Neural cell (in vitro differentiated cells): Measurements from ENCODE around the gene BCL11B. TPM values are rescaled to one million over a fixed set of nuclear protein-coding genes. Genes with fewer than 3 reads are reported as not detected.

Experiments
- H2AFZ ChIP-seq: fragments of 200-600, 300-800 bp; sonication (generic), shearing (Covaris generic); 2 replicates; pipeline ENCODE4 v1.6.0; 2014; ENCODE audit warnings: low read depth, mild to moderate bottlenecking, antibody characterized with exemption, low read length, moderate library complexity
- H3F3A ChIP-seq: fragments of 200-600 bp; shearing (Covaris generic); 2 replicates; pipeline ENCODE4 v1.6.1; 2016; ENCODE audit warnings: mild to moderate bottlenecking, moderate library complexity, mixed read lengths, antibody characterized with exemption, low read length; ENCODE audit not compliant: insufficient read depth, poor library complexity, severe bottlenecking
- H3K27ac ChIP-seq: fragments of 200-600, 300-800 bp; sonication (generic), shearing (Covaris generic); 2 replicates; pipeline ENCODE4 v1.5.1; 2014; ENCODE audit warnings: mild to moderate bottlenecking, low read length, moderate library complexity
- H3K27me3 ChIP-seq: fragments of 300-800, 200-600 bp; sonication (generic), shearing (Covaris generic); 2 replicates; pipeline ENCODE4 v1.6.0; 2014; ENCODE audit warnings: mild to moderate bottlenecking, low read depth, low read length, moderate library complexity; ENCODE audit not compliant: insufficient read depth
- H3K36me3 ChIP-seq: fragments of 300-800, 200-600 bp; sonication (generic), shearing (Covaris generic); 2 replicates; pipeline ENCODE4 v1.5.1; 2014; ENCODE audit warnings: mild to moderate bottlenecking, antibody characterized with exemption, low read length, moderate library complexity; ENCODE audit not compliant: insufficient read depth
- H3K4me2 ChIP-seq: fragments of 300-800, 200-600 bp; sonication (generic), shearing (Covaris generic); 2 replicates; pipeline ENCODE4 v1.6.0; 2014; ENCODE audit warnings: mild to moderate bottlenecking, low read length
- H3K4me3 ChIP-seq: fragments of 300-800, 200-600 bp; sonication (generic), shearing (Covaris generic); 2 replicates; pipeline ENCODE4 v1.5.1; 2014; ENCODE audit warnings: mild to moderate bottlenecking, low read length, moderate library complexity
- H3K79me2 ChIP-seq: fragments of 200-600 bp; shearing (Covaris generic); replicated peaks from 2 replicates; pipeline ENCODE4 v1.6.0; 2014; ENCODE audit warnings: mild to moderate bottlenecking, low read length, moderate library complexity; ENCODE audit not compliant: insufficient read depth
- H3K9ac ChIP-seq: fragments of 300-800, 200-600 bp; sonication (generic), shearing (Covaris generic); 2 replicates; pipeline ENCODE4 v1.6.1; 2016; ENCODE audit warnings: mild to moderate bottlenecking, low read length, mixed read lengths
- H3K9me2 ChIP-seq: fragments of 200-600 bp; shearing (Covaris generic); 2 replicates; pipeline ENCODE4 v1.6.1; 2016; ENCODE audit warnings: mild to moderate bottlenecking, low read length, mixed read lengths; ENCODE audit not compliant: insufficient read depth
- H3K9me3 ChIP-seq: fragments of 200-600, 300-800 bp; sonication (generic), shearing (Covaris generic); 2 replicates; pipeline ENCODE4 v1.6.1; 2016; ENCODE audit warnings: mild to moderate bottlenecking, mixed run types, low read length, moderate library complexity, mixed read lengths
- H4K20me1 ChIP-seq: fragments of 200-600 bp; shearing (Covaris generic); 2 replicates; pipeline ENCODE4 v1.6.1; 2016; ENCODE audit warnings: mild to moderate bottlenecking, mixed run types; ENCODE audit not compliant: insufficient read depth
- CTCF ChIP-seq: fragments of 450-650 bp; IDR thresholded peaks from 2 replicates; pipeline ENCODE4 v1.5.1; 2014; ENCODE audit warnings: antibody characterized with exemption, mild to moderate bottlenecking, moderate library complexity; ENCODE audit not compliant: poor library complexity, severe bottlenecking
- EP300 ChIP-seq: fragments of 450-650 bp; conservative IDR thresholded peaks from 2 replicates; pipeline ENCODE4 v1.6.1; 2014; ENCODE audit warnings: antibody characterized with exemption, mild to moderate bottlenecking, moderate library complexity; ENCODE audit not compliant: poor library complexity, severe bottlenecking
- EZH2 ChIP-seq: fragments of 200-600, 300-800 bp; shearing (Covaris generic), sonication (generic); IDR thresholded peaks from 2 replicates; pipeline ENCODE4 v1.6.1; 2014; ENCODE audit warnings: antibody characterized with exemption, low read length, borderline replicate concordance, mild to moderate bottlenecking; ENCODE audit not compliant: insufficient read depth, poor library complexity, severe bottlenecking
- MXI1 ChIP-seq: fragments of 450-650 bp; conservative IDR thresholded peaks from 2 replicates; pipeline ENCODE4 v1.6.1; 2014; ENCODE audit warnings: antibody characterized with exemption, mild to moderate bottlenecking; ENCODE audit not compliant: poor library complexity, severe bottlenecking
- POLR2AphosphoS5 ChIP-seq: IDR thresholded peaks from 2 replicates; pipeline ENCODE4 v1.6.1; 2012
- SMC3 ChIP-seq: fragments of 450-650 bp; conservative IDR thresholded peaks from 2 replicates; pipeline ENCODE4 v1.6.1; 2014; ENCODE audit warnings: antibody characterized with exemption, mild to moderate bottlenecking, moderate library complexity; ENCODE audit not compliant: poor library complexity
- TAF1 ChIP-seq: IDR thresholded peaks from 2 replicates; pipeline ENCODE4 v1.6.1; 2012; ENCODE audit warnings: low read depth
- polyA plus RNA-seq: library from polyadenylated mRNA; depleted of rRNA; stranded (reverse); fragments of >200 nt; gene quantifications from 2 replicates; pipeline ENCODE4 v1.2.3, GENCODE V29; 2014
- TF ChIP-seq, protein P1 (sequence below): IDR thresholded peaks from 2 replicates; pipeline ENCODE4 v1.6.1; 2012; ENCODE audit warnings: borderline replicate concordance

The BCL11B gene
- polyA plus RNA-seq, 1 donor from 2014 or later = 104 TPM

DNA sequence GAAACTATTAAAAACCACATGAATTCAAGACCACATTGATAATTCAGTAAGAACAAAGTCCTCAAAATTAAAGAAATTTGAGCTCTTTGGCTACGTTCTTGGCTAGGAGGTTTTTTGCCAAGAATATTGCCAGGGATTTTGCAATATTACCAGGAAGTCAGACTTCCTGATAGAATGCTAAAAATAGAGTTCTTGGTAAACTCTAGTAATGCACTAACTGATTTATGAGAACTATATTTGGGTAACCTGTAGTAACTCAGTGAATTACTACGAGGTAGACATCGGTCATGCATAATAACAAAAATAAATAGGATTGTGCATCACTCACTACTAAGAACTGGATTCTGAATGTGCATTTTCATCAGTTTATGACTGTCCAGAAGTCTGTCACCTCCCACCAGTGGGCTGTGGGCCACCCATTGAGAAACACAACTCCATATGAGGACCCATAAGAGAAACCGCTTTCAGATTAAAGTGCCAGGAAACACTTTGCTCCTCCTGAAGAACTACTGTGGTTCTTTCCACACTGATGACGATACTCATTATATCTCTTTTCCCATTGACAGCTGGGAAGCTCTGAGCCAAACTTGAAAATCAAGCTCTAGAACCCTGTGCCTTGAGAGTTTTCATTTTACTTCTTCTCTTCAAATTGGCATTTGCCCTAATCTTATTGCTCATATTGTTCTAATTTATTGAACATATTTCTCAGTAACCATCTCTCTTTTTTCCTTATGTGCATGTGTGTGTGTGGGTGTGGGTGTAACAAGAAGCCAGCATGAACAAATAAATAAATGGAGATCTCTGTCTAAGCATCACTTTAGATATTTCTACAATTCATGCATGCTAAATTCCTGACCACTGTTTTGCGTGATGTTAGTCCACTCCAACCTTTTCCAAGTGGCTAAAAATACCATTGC is 116.6 kb downstream of the BCL11B start:
- Histone ChIP-seq H3K4me3 (no peak overlapping the region), H4K20me1 (no peaks in the 10 kb centered on the region), H3K9ac (no peak overlapping the region), H3K4me2 (no peak overlapping the region), H3K27ac (no peak overlapping the region), H2AFZ (no peak overlapping the region), H3K9me2 (no peaks in the 10 kb centered on the region), H3K36me3 (no peaks in the 10 kb centered on the region), H3K79me2 (no peaks in the 10 kb centered on the region), H3K9me3 (no peaks in the 10 kb centered on the region), H3F3A (no peaks in the 10 kb centered on the region), H3K27me3 (no peaks in the 10 kb centered on the region)
- TF ChIP-seq EZH2 = no peak
- no peak for TF ChIP-seq EP300
- no peak for TF ChIP-seq MXI1
- no peak for TF ChIP-seq CTCF
- TF ChIP-seq SMC3 = no peak
- no peak for TF ChIP-seq POLR2AphosphoS5

DNA sequence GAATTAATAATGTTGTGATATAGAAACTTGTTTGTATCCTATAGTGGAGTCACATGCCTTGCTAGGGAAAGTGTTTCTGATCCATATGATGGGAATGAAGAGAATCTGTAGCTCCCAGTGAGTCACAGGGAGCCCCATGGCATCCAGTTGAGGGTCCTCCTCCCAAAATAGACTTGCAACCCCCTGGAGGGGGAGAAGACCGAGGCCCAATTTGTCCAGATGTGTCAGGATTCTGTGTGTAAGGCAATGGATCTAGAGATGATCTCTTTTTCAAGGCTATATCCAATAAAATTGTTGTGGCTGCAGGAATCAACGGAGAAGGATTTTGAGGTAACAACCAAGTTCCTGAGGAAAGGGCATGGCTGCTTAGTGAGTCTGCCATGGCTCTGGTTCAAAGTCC is 121.8 kb downstream of the BCL11B start:
- Histone ChIP-seq H3K27me3 (no peaks in the 10 kb centered on the region), H3K9me2 (no peaks in the 10 kb centered on the region), H3K27ac (no peak overlapping the region), H3K4me3 (no peak overlapping the region), H4K20me1 (no peaks in the 10 kb centered on the region), H3K79me2 (no peaks in the 10 kb centered on the region), H3F3A (no peaks in the 10 kb centered on the region), H2AFZ (no peak overlapping the region), H3K9ac (no peak overlapping the region), H3K9me3 (no peaks in the 10 kb centered on the region), H3K36me3 (no peaks in the 10 kb centered on the region), H3K4me2 (no peak overlapping the region)
- TF ChIP-seq SMC3 = no peak
- TF ChIP-seq EZH2 = no peak
- no peak for TF ChIP-seq TAF1
- TF ChIP-seq, protein P1, sequence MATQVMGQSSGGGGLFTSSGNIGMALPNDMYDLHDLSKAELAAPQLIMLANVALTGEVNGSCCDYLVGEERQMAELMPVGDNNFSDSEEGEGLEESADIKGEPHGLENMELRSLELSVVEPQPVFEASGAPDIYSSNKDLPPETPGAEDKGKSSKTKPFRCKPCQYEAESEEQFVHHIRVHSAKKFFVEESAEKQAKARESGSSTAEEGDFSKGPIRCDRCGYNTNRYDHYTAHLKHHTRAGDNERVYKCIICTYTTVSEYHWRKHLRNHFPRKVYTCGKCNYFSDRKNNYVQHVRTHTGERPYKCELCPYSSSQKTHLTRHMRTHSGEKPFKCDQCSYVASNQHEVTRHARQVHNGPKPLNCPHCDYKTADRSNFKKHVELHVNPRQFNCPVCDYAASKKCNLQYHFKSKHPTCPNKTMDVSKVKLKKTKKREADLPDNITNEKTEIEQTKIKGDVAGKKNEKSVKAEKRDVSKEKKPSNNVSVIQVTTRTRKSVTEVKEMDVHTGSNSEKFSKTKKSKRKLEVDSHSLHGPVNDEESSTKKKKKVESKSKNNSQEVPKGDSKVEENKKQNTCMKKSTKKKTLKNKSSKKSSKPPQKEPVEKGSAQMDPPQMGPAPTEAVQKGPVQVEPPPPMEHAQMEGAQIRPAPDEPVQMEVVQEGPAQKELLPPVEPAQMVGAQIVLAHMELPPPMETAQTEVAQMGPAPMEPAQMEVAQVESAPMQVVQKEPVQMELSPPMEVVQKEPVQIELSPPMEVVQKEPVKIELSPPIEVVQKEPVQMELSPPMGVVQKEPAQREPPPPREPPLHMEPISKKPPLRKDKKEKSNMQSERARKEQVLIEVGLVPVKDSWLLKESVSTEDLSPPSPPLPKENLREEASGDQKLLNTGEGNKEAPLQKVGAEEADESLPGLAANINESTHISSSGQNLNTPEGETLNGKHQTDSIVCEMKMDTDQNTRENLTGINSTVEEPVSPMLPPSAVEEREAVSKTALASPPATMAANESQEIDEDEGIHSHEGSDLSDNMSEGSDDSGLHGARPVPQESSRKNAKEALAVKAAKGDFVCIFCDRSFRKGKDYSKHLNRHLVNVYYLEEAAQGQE = no peak
- no peak for TF ChIP-seq POLR2AphosphoS5
